SK-N-SH (cell line): ENCODE data around the gene FGF19. TPM values are rescaled to one million over a fixed set of nuclear protein-coding genes. Genes with fewer than 3 reads are reported as not detected.

ENCODE experiments used
- CTCF ChIA-PET: fragments of 300-600, 350-600 bp; formaldehyde crosslinking; extraction: SDS; loops from one replicate; lab custom pipeline; 2021; lab: Yijun Ruan, JAX
- POLR2A ChIA-PET: fragments of 350-600 bp; sonication (Branson Sonifier 250); formaldehyde crosslinking; extraction: SDS; loops from one replicate; lab custom pipeline; 2020; ENCODE audit warnings: antibody characterized with exemption, inconsistent platforms; lab: Yijun Ruan, JAX
- DNase-seq: peaks from one replicate; pipeline ENCODE4 v3.0.0; 2012
- H2AFZ ChIP-seq: fragments of 200-600 bp; sonication (generic); 2 replicates; pipeline ENCODE4 v1.8.1; 2016; ENCODE audit warnings: antibody characterized with exemption, mild to moderate bottlenecking, low read depth
- H3F3A ChIP-seq: fragments of 200-600 bp; sonication (generic); replicated peaks from 2 replicates; pipeline ENCODE3; 2016; ENCODE audit warnings: antibody characterized with exemption, mild to moderate bottlenecking; ENCODE audit not compliant: insufficient read depth
- H3K27ac ChIP-seq, 2 experiments: fragments of 200-500 bp in 1 of 2; fragments of 200-600 bp in 1 of 2; sonication (Bioruptor generic) in 1 of 2; sonication (generic), shearing (Covaris generic) in 1 of 2; 2 replicates each; pipeline versions ENCODE4 v1.5.1 to v1.6.1; 2014 to 2016; ENCODE audit warnings: low read depth in 2 of 2, inconsistent platforms in 1 of 2, low read length in 1 of 2, mild to moderate bottlenecking in 1 of 2, mixed read lengths in 1 of 2
- H3K27me3 ChIP-seq: fragments of 200-600 bp; sonication (generic), shearing (Covaris generic); 2 replicates; pipeline ENCODE4 v1.6.1; 2016; ENCODE audit warnings: mixed run types; ENCODE audit not compliant: insufficient read depth
- H3K36me3 ChIP-seq, 2 experiments: fragments of 200-500 bp in 1 of 2; fragments of 200-600 bp in 1 of 2; sonication (Bioruptor generic) in 1 of 2; sonication (generic) in 1 of 2; replicated peaks in 1 of 2; 2 replicates each; pipeline versions ENCODE3 to v1.5.1; 2014 to 2016; ENCODE audit warnings: low read length in 1 of 2, mild to moderate bottlenecking in 1 of 2; ENCODE audit not compliant: insufficient read depth in 2 of 2, control insufficient read depth in 1 of 2
- H3K4me1 ChIP-seq, 2 experiments: fragments of 200-500 bp in 1 of 2; fragments of 200-600 bp in 1 of 2; sonication (Bioruptor generic) in 1 of 2; sonication (generic), shearing (Covaris generic) in 1 of 2; 2 replicates each; pipeline versions ENCODE4 v1.5.1 to v1.6.1; 2014 to 2016; ENCODE audit warnings: low read depth in 1 of 2, low read length in 1 of 2, mixed run types in 1 of 2; ENCODE audit not compliant: insufficient read depth in 2 of 2, control insufficient read depth in 1 of 2
- H3K4me2 ChIP-seq: fragments of 200-600 bp; sonication (generic), shearing (Covaris generic); 2 replicates; pipeline ENCODE4 v1.6.1; 2017; ENCODE audit warnings: mixed run types
- H3K4me3 ChIP-seq, 2 experiments: fragments of 200-500 bp in 1 of 2; fragments of 200-600 bp in 1 of 2; sonication (Bioruptor generic) in 1 of 2; sonication (generic), shearing (Covaris generic) in 1 of 2; 2 replicates each; pipeline versions ENCODE4 v1.5.1 to v1.8.1; 2014 to 2016; ENCODE audit warnings: low read depth in 2 of 2, inconsistent platforms in 1 of 2, low read length in 1 of 2, mild to moderate bottlenecking in 1 of 2, mixed read lengths in 1 of 2, moderate library complexity in 1 of 2
- H3K79me2 ChIP-seq: fragments of 200-600 bp; sonication (generic); 2 replicates; pipeline ENCODE4 v1.8.1; 2017; ENCODE audit warnings: mild to moderate bottlenecking; ENCODE audit not compliant: insufficient read depth
- H3K9ac ChIP-seq: fragments of 200-600 bp; sonication (generic); 2 replicates; pipeline ENCODE4 v1.6.1; 2017; ENCODE audit warnings: mixed run types
- H3K9me2 ChIP-seq: fragments of 200-600 bp; sonication (generic); 2 replicates; pipeline ENCODE4 v1.6.1; 2017; ENCODE audit warnings: mixed run types
- H3K9me3 ChIP-seq: fragments of 200-600 bp; sonication (generic); 2 replicates; pipeline ENCODE4 v1.6.1; 2017; ENCODE audit warnings: mixed run types, mild to moderate bottlenecking, moderate library complexity
- H4K20me1 ChIP-seq: fragments of 200-600 bp; sonication (generic); 2 replicates; pipeline ENCODE4 v1.6.1; 2017; ENCODE audit warnings: mild to moderate bottlenecking, mixed run types; ENCODE audit not compliant: insufficient read depth
- EZH2phosphoT487 ChIP-seq: fragments of 200-600 bp; sonication (generic); IDR thresholded peaks from 2 replicates; pipeline ENCODE4 v1.6.1; 2017; ENCODE audit warnings: low read depth, mixed run types, mild to moderate bottlenecking, antibody characterized with exemption, moderate library complexity, borderline replicate concordance
- FOSL2 ChIP-seq: IDR thresholded peaks from 2 replicates; pipeline ENCODE4 v1.4.0; 2012; ENCODE audit warnings: low read depth, mild to moderate bottlenecking, moderate library complexity, borderline replicate concordance
- FOXJ3 ChIP-seq: sonication (generic); formaldehyde crosslinking; IDR thresholded peaks from 2 replicates; pipeline ENCODE4 v1.5.1; 2020; ENCODE audit warnings: mild to moderate bottlenecking, missing genetic modification reagents
- FOXM1 ChIP-seq: IDR thresholded peaks from 2 replicates; pipeline ENCODE4 v1.4.0; 2012; ENCODE audit warnings: low read depth, mild to moderate bottlenecking
- GATA2 ChIP-seq: sonication (generic); formaldehyde crosslinking; IDR thresholded peaks from 2 replicates; pipeline ENCODE4 v1.5.0; 2020; ENCODE audit warnings: mild to moderate bottlenecking, missing genetic modification reagents
- MXI1 ChIP-seq: IDR thresholded peaks from 2 replicates; pipeline ENCODE4 v1.6.1; 2012; ENCODE audit warnings: mild to moderate bottlenecking, low read depth, low read length, improper control_type of control experiment
- NRF1 ChIP-seq: IDR thresholded peaks from 2 replicates; pipeline ENCODE4 v1.6.1; 2012; ENCODE audit warnings: low read depth, mild to moderate bottlenecking, low read length
- RCOR1 ChIP-seq: fragments of 150-350 bp; IDR thresholded peaks from 2 replicates; pipeline ENCODE4 v1.6.1; 2017; ENCODE audit warnings: antibody characterized with exemption, low read length
- RFX5 ChIP-seq: IDR thresholded peaks from 2 replicates; pipeline ENCODE4 v1.6.1; 2012; ENCODE audit warnings: mild to moderate bottlenecking, improper control_type of control experiment, low read length
- RXRA ChIP-seq: IDR thresholded peaks from 2 replicates; pipeline ENCODE4 v1.4.0; 2012; ENCODE audit warnings: low read depth, mild to moderate bottlenecking, borderline replicate concordance
- TAF1 ChIP-seq: IDR thresholded peaks from 2 replicates; pipeline ENCODE4 v1.6.1; 2012; ENCODE audit warnings: low read depth, mild to moderate bottlenecking, low read length, moderate library complexity, borderline replicate concordance
- TCF12 ChIP-seq: IDR thresholded peaks from 2 replicates; pipeline ENCODE4 v1.4.0; 2012
- YY1 ChIP-seq: IDR thresholded peaks from 2 replicates; pipeline ENCODE4 v1.4.0; 2012; ENCODE audit warnings: low read depth, mild to moderate bottlenecking
- WGBS: methylation state at CpG from one replicate; pipeline ENCODE4 v1.1.6; 2017; ENCODE audit warnings: low lambda C conversion rate; 5-methylcytosine and 5-hydroxymethylcytosine counted together
- polyA plus RNA-seq, 3 experiments: library from polyadenylated mRNA; depleted of rRNA; stranded (reverse); fragments of >200 nt; gene quantifications; 2 replicates each; pipeline ENCODE4 v1.2.3, GENCODE V29; 2012
- TF ChIP-seq, protein P1 (sequence below): IDR thresholded peaks from 2 replicates; pipeline ENCODE4 v1.4.0; 2012; ENCODE audit warnings: low read depth, borderline replicate concordance
- TF ChIP-seq, protein P2 (sequence below): IDR thresholded peaks from 2 replicates; pipeline ENCODE4 v1.6.1; 2012; ENCODE audit warnings: mild to moderate bottlenecking, low read depth, low read length, moderate library complexity
- TF ChIP-seq, protein P3 (sequence below): IDR thresholded peaks from 2 replicates; pipeline ENCODE4; 2012
- TF ChIP-seq, protein P4 (sequence below): IDR thresholded peaks from 2 replicates; pipeline ENCODE4 v1.4.0; 2012; ENCODE audit warnings: low read depth, borderline replicate concordance

Gene FGF19
- polyA plus RNA-seq, 1 of the 3 experiments (the other 2 are of a cell fraction), result not detected

DNA sequence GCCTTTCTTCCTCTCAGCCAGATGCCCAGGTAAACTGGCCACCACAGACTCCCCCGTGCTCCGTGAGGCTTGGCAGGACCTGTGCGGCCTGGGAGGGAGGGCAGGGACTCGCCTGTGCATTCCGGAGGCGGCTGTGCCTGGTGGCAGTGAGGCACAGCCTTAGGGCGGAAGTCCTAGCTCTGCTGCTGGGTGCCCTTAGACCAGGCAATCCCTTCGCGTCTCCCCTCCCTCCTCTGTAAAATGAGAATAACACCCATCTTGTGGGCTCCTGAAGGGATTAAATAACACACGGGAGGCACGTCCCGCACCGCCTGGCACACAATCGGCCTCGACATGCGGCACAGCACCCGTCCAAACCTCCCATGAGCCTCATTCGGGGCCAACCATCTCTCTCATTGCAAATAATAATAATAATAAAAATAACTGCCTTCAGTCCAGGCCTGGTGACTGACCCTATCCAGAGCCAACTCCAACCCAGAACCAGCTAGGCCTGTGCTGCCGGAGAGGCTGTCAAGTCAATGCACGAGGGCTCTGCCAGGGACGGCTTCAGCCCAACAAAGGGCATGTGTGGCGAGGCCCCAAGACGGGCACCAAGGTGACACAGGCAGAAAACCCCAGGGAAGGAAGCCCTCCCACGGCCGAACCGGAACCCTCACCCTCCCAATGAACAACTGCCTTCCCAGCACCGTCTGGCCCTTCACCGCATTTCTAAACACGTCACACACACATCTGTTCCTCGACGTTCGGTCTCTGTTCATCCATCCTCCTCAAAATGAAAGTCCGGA, 36.9 kb downstream of the FGF19 start:
- no peak overlapping the region for H3K27ac ChIP-seq
- no peaks in the 10 kb centered on the region for H3K9me2 ChIP-seq
- CTCF ChIA-PET, result interaction anchor here (1.5 to 9.2 kb wide), 4 partner anchors 17 to 564 kb away, joined by 3 to 254 read pairs (median 56); partner anchors contain the start of gene CCND1
- H3K4me3 ChIP-seq, result no peak overlapping the region
- H3K27me3 ChIP-seq, result no peaks in the 10 kb centered on the region
- H3K4me1 ChIP-seq, result peaks cover 2 to 8% of the 10 kb centered on the region in 2 experiments; a peak in 3 of 4 replicates
- no peak overlapping the region for H3K4me2 ChIP-seq
- H3K36me3 ChIP-seq, result peaks cover 21 to 60% of the 10 kb centered on the region in 2 experiments
- 95% methylated on average over 28 of the region's 33 CpGs for WGBS
- peaks cover 6% of the 10 kb centered on the region for H3F3A ChIP-seq
- no peaks in the 10 kb centered on the region; the same call in 1 of the 2 replicates for H4K20me1 ChIP-seq
- peaks cover 13% of the 10 kb centered on the region; the same call in 1 of the 2 replicates for H3K79me2 ChIP-seq
- H3K9ac ChIP-seq, result no peak overlapping the region
- no peaks in the 10 kb centered on the region for H3K9me3 ChIP-seq
- TF ChIP-seq MXI1, result no peak
- TF ChIP-seq, all 33 proteins: peak for 0
- POLR2A ChIA-PET, result no interaction called here
- no peak overlapping the region for H2AFZ ChIP-seq
- peak; percentile 15 for DNase-seq

DNA sequence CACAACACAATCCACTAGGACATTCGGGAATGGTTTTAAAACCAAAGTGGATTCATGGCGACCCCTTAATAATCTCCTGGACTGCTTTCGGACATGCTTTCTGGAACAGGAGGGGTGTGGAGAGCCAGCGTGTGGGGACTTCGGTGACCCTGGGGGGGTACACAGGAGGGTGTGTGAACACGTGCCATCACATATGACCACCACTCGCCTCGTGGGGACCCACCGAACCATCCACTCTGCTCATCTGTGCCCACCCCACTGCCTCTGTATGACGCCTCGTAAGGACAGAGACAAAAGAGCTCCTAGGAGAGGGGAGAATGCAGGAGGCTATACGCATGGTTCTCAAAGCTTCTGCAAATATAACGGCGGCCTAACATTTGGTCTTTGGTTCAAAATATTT, 37.6 kb downstream of the FGF19 start:
- Histone ChIP-seq H3K27me3 (no peaks in the 10 kb centered on the region), H3K4me2 (no peak overlapping the region), H3K36me3 (peaks cover 21 to 53% of the 10 kb centered on the region in 2 experiments), H3K4me1 (peaks cover 2 to 8% of the 10 kb centered on the region in 2 experiments; a peak in 3 of 4 replicates), H3K9me3 (no peaks in the 10 kb centered on the region), H4K20me1 (no peaks in the 10 kb centered on the region; the same call in 1 of the 2 replicates), H3K4me3 (no peak overlapping the region), H3K9ac (no peak overlapping the region), H3F3A (peaks cover 6% of the 10 kb centered on the region), H3K79me2 (peaks cover 13% of the 10 kb centered on the region; the same call in 1 of the 2 replicates), H3K9me2 (no peaks in the 10 kb centered on the region), H3K27ac (no peak overlapping the region), H2AFZ (no peak overlapping the region)
- ChIA-PET CTCF (interaction anchor here (0.6 to 9.2 kb wide), 4 partner anchors 8 to 563 kb away, joined by 3 to 254 read pairs (median 8); no protein-coding TSS in a partner anchor), POLR2A (no interaction called here)
- WGBS, result 93% methylated on average over 14 of the region's 14 CpGs
- TF ChIP-seq, protein P1, sequence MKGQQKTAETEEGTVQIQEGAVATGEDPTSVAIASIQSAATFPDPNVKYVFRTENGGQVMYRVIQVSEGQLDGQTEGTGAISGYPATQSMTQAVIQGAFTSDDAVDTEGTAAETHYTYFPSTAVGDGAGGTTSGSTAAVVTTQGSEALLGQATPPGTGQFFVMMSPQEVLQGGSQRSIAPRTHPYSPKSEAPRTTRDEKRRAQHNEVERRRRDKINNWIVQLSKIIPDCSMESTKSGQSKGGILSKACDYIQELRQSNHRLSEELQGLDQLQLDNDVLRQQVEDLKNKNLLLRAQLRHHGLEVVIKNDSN, result no peak
- no peak for TF ChIP-seq TCF12
- TF ChIP-seq, protein P2, sequence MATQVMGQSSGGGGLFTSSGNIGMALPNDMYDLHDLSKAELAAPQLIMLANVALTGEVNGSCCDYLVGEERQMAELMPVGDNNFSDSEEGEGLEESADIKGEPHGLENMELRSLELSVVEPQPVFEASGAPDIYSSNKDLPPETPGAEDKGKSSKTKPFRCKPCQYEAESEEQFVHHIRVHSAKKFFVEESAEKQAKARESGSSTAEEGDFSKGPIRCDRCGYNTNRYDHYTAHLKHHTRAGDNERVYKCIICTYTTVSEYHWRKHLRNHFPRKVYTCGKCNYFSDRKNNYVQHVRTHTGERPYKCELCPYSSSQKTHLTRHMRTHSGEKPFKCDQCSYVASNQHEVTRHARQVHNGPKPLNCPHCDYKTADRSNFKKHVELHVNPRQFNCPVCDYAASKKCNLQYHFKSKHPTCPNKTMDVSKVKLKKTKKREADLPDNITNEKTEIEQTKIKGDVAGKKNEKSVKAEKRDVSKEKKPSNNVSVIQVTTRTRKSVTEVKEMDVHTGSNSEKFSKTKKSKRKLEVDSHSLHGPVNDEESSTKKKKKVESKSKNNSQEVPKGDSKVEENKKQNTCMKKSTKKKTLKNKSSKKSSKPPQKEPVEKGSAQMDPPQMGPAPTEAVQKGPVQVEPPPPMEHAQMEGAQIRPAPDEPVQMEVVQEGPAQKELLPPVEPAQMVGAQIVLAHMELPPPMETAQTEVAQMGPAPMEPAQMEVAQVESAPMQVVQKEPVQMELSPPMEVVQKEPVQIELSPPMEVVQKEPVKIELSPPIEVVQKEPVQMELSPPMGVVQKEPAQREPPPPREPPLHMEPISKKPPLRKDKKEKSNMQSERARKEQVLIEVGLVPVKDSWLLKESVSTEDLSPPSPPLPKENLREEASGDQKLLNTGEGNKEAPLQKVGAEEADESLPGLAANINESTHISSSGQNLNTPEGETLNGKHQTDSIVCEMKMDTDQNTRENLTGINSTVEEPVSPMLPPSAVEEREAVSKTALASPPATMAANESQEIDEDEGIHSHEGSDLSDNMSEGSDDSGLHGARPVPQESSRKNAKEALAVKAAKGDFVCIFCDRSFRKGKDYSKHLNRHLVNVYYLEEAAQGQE, result no peak
- TF ChIP-seq, protein P3, sequence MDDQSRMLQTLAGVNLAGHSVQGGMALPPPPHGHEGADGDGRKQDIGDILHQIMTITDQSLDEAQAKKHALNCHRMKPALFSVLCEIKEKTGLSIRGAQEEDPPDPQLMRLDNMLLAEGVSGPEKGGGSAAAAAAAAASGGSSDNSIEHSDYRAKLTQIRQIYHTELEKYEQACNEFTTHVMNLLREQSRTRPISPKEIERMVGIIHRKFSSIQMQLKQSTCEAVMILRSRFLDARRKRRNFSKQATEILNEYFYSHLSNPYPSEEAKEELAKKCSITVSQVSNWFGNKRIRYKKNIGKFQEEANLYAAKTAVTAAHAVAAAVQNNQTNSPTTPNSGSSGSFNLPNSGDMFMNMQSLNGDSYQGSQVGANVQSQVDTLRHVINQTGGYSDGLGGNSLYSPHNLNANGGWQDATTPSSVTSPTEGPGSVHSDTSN, result no peak
- no peak for TF ChIP-seq YY1
- TF ChIP-seq FOSL2, result no peak
- TF ChIP-seq TAF1, result no peak
- no peak for TF ChIP-seq RCOR1
- TF ChIP-seq EZH2phosphoT487, result no peak
- TF ChIP-seq NRF1, result no peak
- TF ChIP-seq FOXM1, result no peak
- TF ChIP-seq RXRA, result no peak
- TF ChIP-seq FOXJ3 (CRISPR knock-in tag), result no peak
- no peak for TF ChIP-seq RFX5
- no peak for TF ChIP-seq GATA2 (CRISPR knock-in tag)
- TF ChIP-seq, protein P4, sequence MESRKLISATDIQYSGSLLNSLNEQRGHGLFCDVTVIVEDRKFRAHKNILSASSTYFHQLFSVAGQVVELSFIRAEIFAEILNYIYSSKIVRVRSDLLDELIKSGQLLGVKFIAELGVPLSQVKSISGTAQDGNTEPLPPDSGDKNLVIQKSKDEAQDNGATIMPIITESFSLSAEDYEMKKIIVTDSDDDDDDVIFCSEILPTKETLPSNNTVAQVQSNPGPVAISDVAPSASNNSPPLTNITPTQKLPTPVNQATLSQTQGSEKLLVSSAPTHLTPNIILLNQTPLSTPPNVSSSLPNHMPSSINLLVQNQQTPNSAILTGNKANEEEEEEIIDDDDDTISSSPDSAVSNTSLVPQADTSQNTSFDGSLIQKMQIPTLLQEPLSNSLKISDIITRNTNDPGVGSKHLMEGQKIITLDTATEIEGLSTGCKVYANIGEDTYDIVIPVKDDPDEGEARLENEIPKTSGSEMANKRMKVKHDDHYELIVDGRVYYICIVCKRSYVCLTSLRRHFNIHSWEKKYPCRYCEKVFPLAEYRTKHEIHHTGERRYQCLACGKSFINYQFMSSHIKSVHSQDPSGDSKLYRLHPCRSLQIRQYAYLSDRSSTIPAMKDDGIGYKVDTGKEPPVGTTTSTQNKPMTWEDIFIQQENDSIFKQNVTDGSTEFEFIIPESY, result no peak
- DNase-seq, result peak; percentile 11
